T-helper 17 cell (primary cell): ENCODE data around the gene ARAP1. TPM values are rescaled to one million over a fixed set of nuclear protein-coding genes. Genes with fewer than 3 reads are reported as not detected.
A peak's percentile ranks its signal among the peaks of the same experiment; 100 is the strongest.

Source experiments
- ATAC-seq: fragments of 150-1000 bp; cut with Tn5 transposase; 2 replicates; pipeline ENCODE4 v1.10.0; 2021; ENCODE audit warnings: mild to moderate bottlenecking, moderate library complexity
- DNase-seq, 3 donors: peaks; one replicate each; pipeline versions ENCODE4 v3.0.0 to v3.0.0-alpha.2; 2020 to 2021
- H3K9me3 ChIP-seq: one replicate; pipeline ENCODE4 v1.7.0; 2013; ENCODE audit warnings: low read length, mild to moderate bottlenecking; ENCODE audit not compliant: control insufficient read depth, poor library complexity, severe bottlenecking
- H3K27ac Mint-ChIP-seq: one replicate; pipeline ENCODE4 v1.8.0; 2022; ENCODE audit warnings: mild to moderate bottlenecking, moderate library complexity, mixed read lengths
- H3K27me3 Mint-ChIP-seq: one replicate; pipeline ENCODE4 v1.8.0; 2022; ENCODE audit warnings: mixed read lengths
- H3K36me3 Mint-ChIP-seq: one replicate; pipeline ENCODE4 v1.8.0; 2022; ENCODE audit warnings: low read depth, mixed read lengths
- H3K4me1 Mint-ChIP-seq: one replicate; pipeline ENCODE4 v1.8.0; 2022; ENCODE audit warnings: mild to moderate bottlenecking, mixed read lengths
- H3K4me3 Mint-ChIP-seq: one replicate; pipeline ENCODE4 v1.8.0; 2022; ENCODE audit warnings: mild to moderate bottlenecking, moderate library complexity, mixed read lengths
- total RNA-seq, 4 donors: library from RNA in 2 of 4; stranded (reverse) in 2 of 4; gene quantifications; one replicate each; pipeline ENCODE4 v1.2.3 and lab custom pipeline; 2022 to 2026

ARAP1 gene
- total RNA-seq, 2 donors from 2014 or later = 93.3 to 108 TPM

DNA sequence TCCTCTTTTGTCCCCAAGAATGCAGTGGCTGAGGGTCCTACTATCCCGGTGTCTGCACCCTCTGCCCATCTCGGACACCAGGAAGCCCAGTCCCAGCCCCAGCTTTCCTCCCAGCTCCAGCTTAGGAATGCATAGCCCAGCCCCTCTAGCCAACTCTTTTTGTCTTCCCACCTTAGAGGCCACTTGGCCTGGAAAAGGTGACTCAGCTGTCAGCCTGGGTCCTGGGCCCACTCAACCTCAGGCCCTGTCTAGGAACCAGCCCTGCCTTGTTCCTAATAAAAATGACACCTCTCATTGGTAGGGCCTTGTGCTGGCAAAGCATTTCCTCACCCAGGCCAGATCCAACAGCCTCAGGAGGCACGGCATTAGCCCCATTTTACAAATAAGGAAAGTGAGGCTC, 106.2 kb downstream of the ARAP1 start:
- no peak for ATAC-seq

GRCh38 chr11:72643547-72643946, 108.7 kb downstream of the ARAP1 start:
- H3K27ac Mint-ChIP-seq = no peak overlapping the region
- DNase-seq = no peak

More for the DNA sequence above, 106.2 kb downstream of the ARAP1 start:
- H3K4me3 Mint-ChIP-seq = no peak overlapping the region
- peaks cover 9% of the 10 kb centered on the region for H3K27me3 Mint-ChIP-seq
- no peaks in the 10 kb centered on the region for H3K36me3 Mint-ChIP-seq
- H3K27ac Mint-ChIP-seq = no peak overlapping the region
- DNase-seq = no peak
- H3K9me3 ChIP-seq = no peaks in the 10 kb centered on the region
- H3K4me1 Mint-ChIP-seq = peaks cover 10% of the 10 kb centered on the region

DNA sequence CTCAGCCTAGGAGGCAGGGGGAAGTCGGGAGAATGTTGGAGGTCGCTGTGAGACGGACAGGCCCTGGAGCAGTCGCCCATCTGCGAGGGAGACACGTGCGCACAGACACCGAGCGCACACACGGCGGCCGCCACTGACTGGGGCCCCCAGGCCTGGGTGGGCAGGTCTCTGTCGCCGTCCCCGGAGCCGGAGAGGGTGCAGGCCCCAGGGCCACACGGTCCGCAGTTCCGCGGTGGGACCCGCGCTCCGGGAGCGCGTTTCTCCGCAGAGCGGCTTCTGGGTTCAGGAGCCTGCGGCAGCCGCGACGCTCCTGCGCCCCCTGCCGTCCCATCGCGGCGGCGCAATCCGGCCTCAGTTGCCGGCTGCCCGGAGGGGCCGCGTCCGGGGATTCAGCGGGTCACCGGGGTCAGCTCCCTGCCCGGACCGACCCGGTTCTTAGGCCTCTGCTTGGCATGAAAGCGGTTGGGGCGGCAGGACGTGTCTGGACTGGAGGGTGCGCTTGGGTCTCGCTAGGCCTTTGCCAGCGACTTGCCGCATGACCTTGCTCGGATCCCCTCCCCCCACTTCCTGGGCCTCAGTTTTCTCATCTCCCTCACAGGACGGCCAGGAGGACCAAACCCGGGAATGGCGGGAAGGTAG, 109.2 kb downstream of the ARAP1 start:
- Mint-ChIP-seq H3K4me3 (peak overlapping the region; percentile 83), H3K27me3 (peaks cover 18% of the 10 kb centered on the region), H3K36me3 (no peaks in the 10 kb centered on the region), H3K27ac (no peak overlapping the region), H3K4me1 (peaks cover 8% of the 10 kb centered on the region)
- ATAC-seq = peak; percentile 85
- H3K9me3 ChIP-seq = no peaks in the 10 kb centered on the region
- DNase-seq = peak; percentile 46 to 59 (median 58)

More at GRCh38 chr11:72643547-72643946, 108.7 kb downstream of the ARAP1 start:
- Mint-ChIP-seq H3K4me3 (peak overlapping the region; percentile 83), H3K36me3 (no peaks in the 10 kb centered on the region), H3K4me1 (peaks cover 8% of the 10 kb centered on the region), H3K27me3 (peaks cover 12% of the 10 kb centered on the region)
- ATAC-seq = no peak
- no peaks in the 10 kb centered on the region for H3K9me3 ChIP-seq

GRCh38 chr11:72642043-72642883, 109.9 kb downstream of the ARAP1 start:
- ATAC-seq = peak; percentile 24
- no peaks in the 10 kb centered on the region for H3K9me3 ChIP-seq
- Mint-ChIP-seq H3K27ac (no peak overlapping the region), H3K27me3 (peaks cover 25% of the 10 kb centered on the region), H3K4me1 (peaks cover 12% of the 10 kb centered on the region), H3K36me3 (no peaks in the 10 kb centered on the region), H3K4me3 (no peak overlapping the region)
- DNase-seq = no peak

- Mint-ChIP-seq H3K27me3 (peaks cover 32% of the 10 kb centered on the region), H3K4me3 (no peak overlapping the region), H3K36me3 (no peaks in the 10 kb centered on the region), H3K27ac (no peak overlapping the region), H3K4me1 (peaks cover 12% of the 10 kb centered on the region)
- ATAC-seq = no peak
- H3K9me3 ChIP-seq = no peaks in the 10 kb centered on the region
- DNase-seq = no peak
Measured at GRCh38 chr11:72641522-72642042, 110.6 kb downstream of the ARAP1 start.

GRCh38 chr11:72639502-72640375, 112.5 kb downstream of the ARAP1 start:
- Mint-ChIP-seq H3K27me3 (peaks cover 49% of the 10 kb centered on the region), H3K36me3 (no peaks in the 10 kb centered on the region), H3K4me3 (no peak overlapping the region), H3K4me1 (peaks cover 12% of the 10 kb centered on the region), H3K27ac (no peak overlapping the region)
- DNase-seq (no peak), ATAC-seq (no peak)
- no peaks in the 10 kb centered on the region for H3K9me3 ChIP-seq

GRCh38 chr11:72637926-72638325, 114.3 kb downstream of the ARAP1 start:
- Mint-ChIP-seq H3K4me3 (no peak overlapping the region), H3K27ac (no peak overlapping the region), H3K4me1 (peaks cover 7% of the 10 kb centered on the region), H3K27me3 (peaks cover 51% of the 10 kb centered on the region), H3K36me3 (no peaks in the 10 kb centered on the region)
- H3K9me3 ChIP-seq = no peaks in the 10 kb centered on the region
- no peak for ATAC-seq
- no peak for DNase-seq

DNA sequence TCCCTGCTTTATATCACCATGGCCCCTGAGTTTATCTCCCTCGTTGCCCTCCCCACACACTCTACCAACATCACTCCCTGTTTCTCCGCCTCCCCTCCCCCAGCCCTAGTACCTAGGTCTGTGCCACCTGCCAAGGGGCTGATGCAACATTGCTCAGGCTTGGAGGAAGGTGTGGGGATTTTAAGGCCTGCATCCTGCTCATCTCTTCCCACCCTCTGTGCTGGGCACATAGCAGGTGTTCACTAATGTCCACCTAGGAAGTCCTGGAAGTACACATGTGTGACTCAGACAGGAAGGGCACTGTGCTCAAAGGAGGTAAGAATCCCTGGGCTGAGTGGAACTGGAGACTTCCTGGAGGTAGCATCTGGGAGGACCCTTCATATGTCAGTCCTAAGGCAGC, 115.0 kb downstream of the ARAP1 start:
- DNase-seq (no peak), ATAC-seq (no peak)
- Mint-ChIP-seq H3K27me3 (peaks cover 51% of the 10 kb centered on the region), H3K36me3 (no peaks in the 10 kb centered on the region), H3K4me3 (no peak overlapping the region), H3K27ac (no peak overlapping the region), H3K4me1 (peaks cover 7% of the 10 kb centered on the region)
- H3K9me3 ChIP-seq = no peaks in the 10 kb centered on the region

- no peak for ATAC-seq
- Mint-ChIP-seq H3K27ac (no peak overlapping the region), H3K4me3 (no peak overlapping the region), H3K36me3 (no peaks in the 10 kb centered on the region), H3K4me1 (peaks cover 4% of the 10 kb centered on the region), H3K27me3 (peaks cover 53% of the 10 kb centered on the region)
- DNase-seq = no peak
- H3K9me3 ChIP-seq = no peaks in the 10 kb centered on the region
Measured at GRCh38 chr11:72636376-72636775, 115.8 kb downstream of the ARAP1 start.

- Mint-ChIP-seq H3K4me3 (no peak overlapping the region), H3K27ac (no peak overlapping the region), H3K36me3 (no peaks in the 10 kb centered on the region), H3K4me1 (peaks cover 4% of the 10 kb centered on the region), H3K27me3 (peaks cover 56% of the 10 kb centered on the region)
- DNase-seq (no peak), ATAC-seq (no peak)
- no peaks in the 10 kb centered on the region for H3K9me3 ChIP-seq
Measured at GRCh38 chr11:72635933-72636332, 116.3 kb downstream of the ARAP1 start.

DNA sequence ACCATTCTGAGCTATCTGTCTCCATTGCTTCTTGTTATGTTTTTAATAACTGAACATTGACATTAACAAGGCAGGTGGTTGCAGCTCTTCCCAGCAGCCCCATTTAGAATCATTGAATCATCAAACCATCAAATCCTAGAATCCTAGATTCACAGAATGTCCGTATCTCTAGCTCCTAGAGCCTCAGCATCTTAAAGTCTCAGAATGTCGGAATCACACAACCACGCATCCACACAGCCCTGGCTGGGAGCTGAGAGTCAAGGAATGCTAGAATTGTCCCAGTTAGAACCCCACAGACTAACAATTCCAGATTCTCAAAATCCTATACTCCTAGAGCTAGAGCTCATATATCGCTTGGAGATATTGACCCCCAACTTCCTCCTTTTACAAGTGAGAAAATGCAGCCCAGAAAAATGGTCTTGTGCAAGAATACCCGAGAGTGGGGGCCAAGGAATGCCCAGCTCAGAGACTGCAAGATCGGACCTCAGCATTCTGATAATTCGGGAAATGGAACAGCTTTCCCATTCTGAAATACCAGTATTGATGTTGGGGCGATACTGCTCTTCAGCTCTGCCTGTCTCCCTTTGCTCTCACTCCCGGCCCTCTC, 116.8 kb downstream of the ARAP1 start:
- no peaks in the 10 kb centered on the region for H3K9me3 ChIP-seq
- Mint-ChIP-seq H3K4me3 (no peak overlapping the region), H3K4me1 (peaks cover 6% of the 10 kb centered on the region), H3K36me3 (no peaks in the 10 kb centered on the region), H3K27ac (no peak overlapping the region), H3K27me3 (peaks cover 59% of the 10 kb centered on the region)
- ATAC-seq = no peak
- DNase-seq = no peak
